Ascending aorta (tissue), 2 donors: ENCODE data around the gene SLC7A1. TPM values are rescaled to one million over a fixed set of nuclear protein-coding genes. Genes with fewer than 3 reads are reported as not detected.

ENCODE experiments used
- DNase-seq, 2 donors: peaks; one replicate each; pipeline ENCODE4 v3.0.0-alpha.2; 2019; ENCODE audit warnings: low spot score in 2 of 2
- H3K27ac ChIP-seq, 2 donors: fragments of 200-600 bp; sonication (generic); one replicate each; pipeline ENCODE4 v1.5.1; 2016 to 2017; ENCODE audit warnings: mild to moderate bottlenecking in 1 of 2
- H3K27me3 ChIP-seq: fragments of 200-600 bp; sonication (generic); one replicate; pipeline ENCODE4 v1.5.1; 2017
- H3K36me3 ChIP-seq, 2 donors: fragments of 200-600 bp; sonication (generic); one replicate each; pipeline ENCODE4 v1.5.1; 2016
- H3K4me1 ChIP-seq, 2 donors: fragments of 200-600 bp; sonication (generic); one replicate each; pipeline ENCODE4 v1.5.1; 2016 to 2017; ENCODE audit warnings: mild to moderate bottlenecking in 1 of 2
- H3K4me3 ChIP-seq, 2 donors: fragments of 200-600 bp; sonication (generic); one replicate each; pipeline ENCODE4 v1.5.1; 2016 to 2017; ENCODE audit warnings: mild to moderate bottlenecking in 1 of 2
- H3K9me3 ChIP-seq, 2 donors: fragments of 200-600 bp; sonication (generic); one replicate each; pipeline ENCODE4 v1.5.1; 2016
- intact Hi-C: fragments of 100-400 bp; cut with DNase I; formaldehyde crosslinking; loops from one replicate; pipeline ENCODE4 v1.15.1; 2023
- total RNA-seq: library from RNA; depleted of rRNA; stranded (reverse); fragments of >200 nt; gene quantifications from one replicate; pipeline ENCODE4 v1.1.0, GENCODE V29; 2016
- TF ChIP-seq, protein P1 (sequence below), 3 experiments: fragments of 200-600 bp in 2 of 3; fragments of 450-650 bp in 1 of 3; sonication (generic) in 2 of 3; IDR thresholded peaks; one replicate each; pipeline ENCODE4 v1.5.1; 2016 to 2019; ENCODE audit warnings: antibody characterized with exemption in 3 of 3, mild to moderate bottlenecking in 1 of 3, moderate library complexity in 1 of 3

SLC7A1 gene
- total RNA-seq, 1 donor from 2014 or later: 17.2 TPM

DNA sequence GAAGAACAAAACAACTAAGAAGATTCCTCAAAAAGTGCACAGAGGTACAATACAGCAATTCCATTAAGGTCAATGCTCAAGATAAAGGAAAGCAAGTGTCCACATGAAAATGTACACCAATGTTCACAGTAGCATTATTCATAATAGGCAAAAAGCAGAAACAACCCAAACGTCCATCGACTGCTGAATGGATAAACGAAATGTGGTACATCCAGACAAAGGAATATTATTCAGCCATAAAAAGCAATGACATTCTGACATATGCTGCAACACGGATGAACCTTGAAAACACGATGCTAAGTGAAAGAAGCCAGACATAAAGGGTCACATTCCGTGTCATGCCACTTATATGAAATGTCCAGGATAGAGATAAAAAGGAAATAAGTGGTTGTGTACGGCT is 29.3 kb downstream of the SLC7A1 start:
- DNase-seq: no peak
- H3K27ac ChIP-seq: no peak overlapping the region
- intact Hi-C loops: no loop called here
- peaks cover 0 to 5% of the 10 kb centered on the region in 2 donors for H3K4me1 ChIP-seq
- no peaks in the 10 kb centered on the region for H3K27me3 ChIP-seq
- H3K9me3 ChIP-seq: no peaks in the 10 kb centered on the region
- no peak overlapping the region for H3K4me3 ChIP-seq
- H3K36me3 ChIP-seq: no peaks in the 10 kb centered on the region
- TF ChIP-seq, protein P1, sequence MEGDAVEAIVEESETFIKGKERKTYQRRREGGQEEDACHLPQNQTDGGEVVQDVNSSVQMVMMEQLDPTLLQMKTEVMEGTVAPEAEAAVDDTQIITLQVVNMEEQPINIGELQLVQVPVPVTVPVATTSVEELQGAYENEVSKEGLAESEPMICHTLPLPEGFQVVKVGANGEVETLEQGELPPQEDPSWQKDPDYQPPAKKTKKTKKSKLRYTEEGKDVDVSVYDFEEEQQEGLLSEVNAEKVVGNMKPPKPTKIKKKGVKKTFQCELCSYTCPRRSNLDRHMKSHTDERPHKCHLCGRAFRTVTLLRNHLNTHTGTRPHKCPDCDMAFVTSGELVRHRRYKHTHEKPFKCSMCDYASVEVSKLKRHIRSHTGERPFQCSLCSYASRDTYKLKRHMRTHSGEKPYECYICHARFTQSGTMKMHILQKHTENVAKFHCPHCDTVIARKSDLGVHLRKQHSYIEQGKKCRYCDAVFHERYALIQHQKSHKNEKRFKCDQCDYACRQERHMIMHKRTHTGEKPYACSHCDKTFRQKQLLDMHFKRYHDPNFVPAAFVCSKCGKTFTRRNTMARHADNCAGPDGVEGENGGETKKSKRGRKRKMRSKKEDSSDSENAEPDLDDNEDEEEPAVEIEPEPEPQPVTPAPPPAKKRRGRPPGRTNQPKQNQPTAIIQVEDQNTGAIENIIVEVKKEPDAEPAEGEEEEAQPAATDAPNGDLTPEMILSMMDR (IDR thresholded peaks at IDR 0.05): no peak

DNA sequence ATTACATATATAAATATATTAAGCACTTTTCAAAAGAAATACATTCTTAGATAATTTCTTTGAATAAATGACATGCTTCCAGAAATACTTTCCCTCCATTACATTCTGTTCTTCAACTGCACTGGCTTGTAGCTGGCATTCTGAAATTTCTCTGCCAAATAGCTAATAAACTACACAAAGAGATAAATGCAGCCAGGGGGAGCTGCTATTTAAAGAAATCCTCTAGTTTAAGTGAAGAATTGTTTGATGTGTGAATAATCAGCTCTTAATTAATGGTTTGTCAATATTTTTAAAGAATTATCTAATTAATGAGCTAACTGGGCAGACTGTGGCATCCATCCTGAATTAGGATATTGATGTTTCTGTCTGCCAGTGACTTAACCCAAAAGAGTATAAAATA is 30.7 kb downstream of the SLC7A1 start:
- TF ChIP-seq, protein P1 (IDR thresholded peaks at IDR 0.05): peak in 1 of 3 experiments; percentile 32
- DNase-seq: no peak
- Histone ChIP-seq H3K4me1 (peaks cover 0 to 5% of the 10 kb centered on the region in 2 donors), H3K27ac (no peak overlapping the region), H3K9me3 (no peaks in the 10 kb centered on the region), H3K27me3 (no peaks in the 10 kb centered on the region), H3K4me3 (no peak overlapping the region), H3K36me3 (no peaks in the 10 kb centered on the region)
- intact Hi-C loops: no loop called here

DNA sequence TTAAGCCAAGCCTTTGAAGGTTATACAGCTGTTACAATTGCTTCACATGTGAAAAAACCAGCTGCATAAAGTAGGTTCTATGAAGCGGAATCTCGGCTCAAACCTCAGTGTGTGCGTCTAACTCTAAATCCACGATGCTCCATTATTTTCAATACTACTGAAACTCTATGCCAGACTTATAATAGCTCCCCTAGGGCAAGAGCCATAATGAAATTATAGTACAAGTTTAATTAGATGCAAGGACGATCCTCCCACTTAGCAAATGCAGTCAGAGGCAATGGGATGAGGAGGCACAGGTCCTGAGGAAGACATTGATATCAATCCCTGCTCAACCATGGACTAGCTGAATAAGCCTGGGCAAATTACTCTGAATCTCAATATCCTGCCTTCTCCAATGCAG is 31.1 kb downstream of the SLC7A1 start:
- Histone ChIP-seq H3K4me1 (peaks cover 0 to 5% of the 10 kb centered on the region in 2 donors), H3K27ac (no peak overlapping the region), H3K9me3 (no peaks in the 10 kb centered on the region), H3K36me3 (no peaks in the 10 kb centered on the region), H3K27me3 (no peaks in the 10 kb centered on the region), H3K4me3 (no peak overlapping the region)
- TF ChIP-seq, protein P1 (IDR thresholded peaks at IDR 0.05): no peak
- no peak for DNase-seq
- intact Hi-C loops: no loop called here

DNA sequence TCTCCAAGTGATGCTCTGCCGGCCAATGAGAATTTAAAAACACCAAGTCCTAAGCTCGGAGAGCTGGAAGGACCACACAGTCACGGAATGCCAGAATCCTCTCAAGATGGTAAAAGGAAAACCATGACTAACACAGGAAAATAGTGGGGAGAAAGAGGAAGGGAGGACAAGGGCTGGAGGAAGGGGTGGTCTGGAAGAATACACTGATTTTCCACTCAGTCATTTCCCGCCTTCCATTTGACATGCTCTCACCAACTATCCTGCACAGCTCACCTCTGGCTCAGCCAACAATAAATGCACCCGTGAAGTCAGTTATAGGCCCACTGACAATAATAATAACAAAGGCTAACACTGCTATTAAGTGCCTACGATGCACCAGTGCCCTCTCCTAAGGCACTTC is 31.5 kb downstream of the SLC7A1 start:
- no peak for DNase-seq
- peaks cover 0 to 5% of the 10 kb centered on the region in 2 donors for H3K4me1 ChIP-seq
- no peak overlapping the region for H3K27ac ChIP-seq
- intact Hi-C loops: no loop called here
- no peaks in the 10 kb centered on the region for H3K27me3 ChIP-seq
- no peak overlapping the region for H3K4me3 ChIP-seq
- H3K36me3 ChIP-seq: no peaks in the 10 kb centered on the region
- no peaks in the 10 kb centered on the region for H3K9me3 ChIP-seq
- TF ChIP-seq, protein P1 (IDR thresholded peaks at IDR 0.05): no peak

DNA sequence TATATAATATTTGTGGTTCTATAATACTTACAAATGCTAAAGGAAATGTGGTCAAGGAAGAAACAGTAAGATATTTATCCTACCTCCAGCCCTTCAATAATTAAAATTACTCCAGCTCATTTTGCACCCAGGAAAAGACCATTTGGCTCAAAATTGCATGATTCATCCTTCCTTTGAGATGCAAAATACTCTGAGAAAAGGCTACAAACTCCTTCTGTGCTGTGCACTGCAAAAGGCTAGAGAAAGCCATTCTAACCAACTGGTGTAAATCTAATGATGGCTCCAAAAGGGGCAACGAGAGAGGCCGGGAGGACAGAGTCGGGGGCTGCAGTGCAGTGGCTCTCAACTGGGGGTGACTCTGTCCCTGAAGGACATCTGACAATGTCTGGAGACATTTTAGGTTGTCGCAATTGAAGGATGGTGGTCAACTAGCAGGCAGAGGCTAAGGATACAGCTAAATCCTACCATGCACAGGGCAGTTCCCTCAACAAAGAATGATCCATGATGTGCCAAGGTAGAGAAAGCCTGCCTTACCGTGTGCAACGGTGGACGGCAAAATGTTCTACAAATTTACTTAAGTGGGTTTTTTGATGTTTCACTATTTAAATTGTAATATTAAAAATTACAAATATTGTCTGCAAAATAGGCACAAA is 32.6 kb downstream of the SLC7A1 start:
- Histone ChIP-seq H3K9me3 (no peaks in the 10 kb centered on the region), H3K27ac (no peak overlapping the region), H3K36me3 (no peaks in the 10 kb centered on the region), H3K27me3 (no peaks in the 10 kb centered on the region), H3K4me3 (no peak overlapping the region), H3K4me1 (peaks cover 0 to 5% of the 10 kb centered on the region in 2 donors)
- TF ChIP-seq, protein P1 (IDR thresholded peaks at IDR 0.05): no peak
- no peak for DNase-seq
- intact Hi-C loops: no loop called here

DNA sequence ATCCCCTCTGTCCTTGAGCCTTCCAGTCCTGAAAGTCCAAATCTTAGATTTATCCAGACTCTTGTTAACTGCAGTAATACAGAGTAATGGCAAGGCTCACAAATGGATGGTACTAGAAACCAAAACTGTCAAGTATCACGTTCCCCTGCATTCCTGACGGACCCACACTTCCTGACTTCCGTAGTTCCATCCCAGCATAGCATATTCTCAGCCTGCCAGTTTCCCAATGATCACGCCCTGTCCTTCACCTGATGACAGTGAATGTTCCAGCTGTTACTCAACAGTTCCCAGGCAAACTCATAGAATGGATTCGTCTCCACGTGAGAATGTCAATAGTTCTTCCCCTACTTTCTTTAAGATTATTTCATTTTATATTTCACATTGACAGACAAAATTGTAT is 33.6 kb downstream of the SLC7A1 start:
- DNase-seq: no peak
- no peak overlapping the region for H3K4me3 ChIP-seq
- H3K4me1 ChIP-seq: peaks cover 0 to 5% of the 10 kb centered on the region in 2 donors
- H3K36me3 ChIP-seq: no peaks in the 10 kb centered on the region
- H3K27ac ChIP-seq: no peak overlapping the region
- TF ChIP-seq, protein P1 (IDR thresholded peaks at IDR 0.05): no peak
- no peaks in the 10 kb centered on the region for H3K9me3 ChIP-seq
- no peaks in the 10 kb centered on the region for H3K27me3 ChIP-seq
- intact Hi-C loops: no loop called here
